HFF-Myc (cell line): ENCODE results near the gene KCNK4.
A peak's percentile ranks its signal among the peaks of the same experiment; 100 is the strongest.

Experiments
- DNase-seq: peaks from one replicate; pipeline ENCODE4 v3.0.0-alpha.2; 2011; ENCODE audit warnings: low read depth; ENCODE audit errors: extremely low read depth
- H3K4me3 ChIP-seq: replicated peaks from 2 replicates; pipeline ENCODE4 v1.5.1; 2011; ENCODE audit warnings: low read depth, mild to moderate bottlenecking, control low read depth, low read length
- TF ChIP-seq, protein P1 (sequence below): IDR thresholded peaks from 2 replicates; pipeline ENCODE4 v1.5.1; 2012; ENCODE audit warnings: mild to moderate bottlenecking, low read depth, low read length, control low read depth; ENCODE audit errors: missing control alignments

Gene KCNK4

DNA sequence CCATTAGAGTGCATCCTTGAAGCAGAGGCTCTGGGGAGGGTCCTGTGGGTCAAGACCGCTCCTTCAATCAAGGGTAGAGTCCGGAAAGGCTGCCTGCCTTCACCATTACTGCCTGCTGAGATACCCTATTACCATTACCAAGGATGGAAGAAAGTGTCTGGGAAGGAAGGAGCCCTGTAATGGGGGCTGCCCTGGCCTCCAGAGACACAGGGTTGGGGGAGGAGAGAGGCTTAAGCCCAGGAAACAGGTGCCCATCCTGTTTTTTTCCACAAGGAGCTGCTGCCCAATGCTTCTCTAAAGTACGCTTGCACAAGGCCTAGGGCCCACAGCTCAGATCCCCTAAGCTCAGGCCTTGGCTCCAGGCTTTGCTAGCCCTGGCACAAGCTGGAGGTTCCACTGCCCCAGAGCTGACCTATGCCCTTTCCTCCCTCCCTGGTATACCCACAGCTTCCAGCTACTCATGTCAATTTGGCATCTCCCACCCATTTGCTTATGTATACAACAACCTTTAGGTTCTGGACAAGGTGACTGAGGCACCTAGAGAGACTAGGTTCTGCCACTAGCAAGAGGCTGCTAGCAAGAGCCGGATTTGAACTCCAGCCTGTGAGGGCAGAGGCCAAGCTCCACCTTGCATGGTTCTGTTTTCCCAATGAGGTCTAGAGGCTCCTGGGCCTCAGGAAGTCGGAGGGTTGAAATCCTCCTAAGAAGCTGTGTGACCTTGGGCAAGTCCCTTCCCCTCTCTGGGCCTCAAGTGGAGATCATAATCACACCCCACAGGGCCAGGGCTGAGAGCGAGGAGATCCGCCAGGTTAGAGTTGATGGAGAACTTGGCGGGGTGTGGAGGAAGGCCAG lies 41.3 kb upstream of the KCNK4 start:
- no peak overlapping the region for H3K4me3 ChIP-seq
- TF ChIP-seq, protein P1, sequence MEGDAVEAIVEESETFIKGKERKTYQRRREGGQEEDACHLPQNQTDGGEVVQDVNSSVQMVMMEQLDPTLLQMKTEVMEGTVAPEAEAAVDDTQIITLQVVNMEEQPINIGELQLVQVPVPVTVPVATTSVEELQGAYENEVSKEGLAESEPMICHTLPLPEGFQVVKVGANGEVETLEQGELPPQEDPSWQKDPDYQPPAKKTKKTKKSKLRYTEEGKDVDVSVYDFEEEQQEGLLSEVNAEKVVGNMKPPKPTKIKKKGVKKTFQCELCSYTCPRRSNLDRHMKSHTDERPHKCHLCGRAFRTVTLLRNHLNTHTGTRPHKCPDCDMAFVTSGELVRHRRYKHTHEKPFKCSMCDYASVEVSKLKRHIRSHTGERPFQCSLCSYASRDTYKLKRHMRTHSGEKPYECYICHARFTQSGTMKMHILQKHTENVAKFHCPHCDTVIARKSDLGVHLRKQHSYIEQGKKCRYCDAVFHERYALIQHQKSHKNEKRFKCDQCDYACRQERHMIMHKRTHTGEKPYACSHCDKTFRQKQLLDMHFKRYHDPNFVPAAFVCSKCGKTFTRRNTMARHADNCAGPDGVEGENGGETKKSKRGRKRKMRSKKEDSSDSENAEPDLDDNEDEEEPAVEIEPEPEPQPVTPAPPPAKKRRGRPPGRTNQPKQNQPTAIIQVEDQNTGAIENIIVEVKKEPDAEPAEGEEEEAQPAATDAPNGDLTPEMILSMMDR: no peak
- no peak for DNase-seq

DNA sequence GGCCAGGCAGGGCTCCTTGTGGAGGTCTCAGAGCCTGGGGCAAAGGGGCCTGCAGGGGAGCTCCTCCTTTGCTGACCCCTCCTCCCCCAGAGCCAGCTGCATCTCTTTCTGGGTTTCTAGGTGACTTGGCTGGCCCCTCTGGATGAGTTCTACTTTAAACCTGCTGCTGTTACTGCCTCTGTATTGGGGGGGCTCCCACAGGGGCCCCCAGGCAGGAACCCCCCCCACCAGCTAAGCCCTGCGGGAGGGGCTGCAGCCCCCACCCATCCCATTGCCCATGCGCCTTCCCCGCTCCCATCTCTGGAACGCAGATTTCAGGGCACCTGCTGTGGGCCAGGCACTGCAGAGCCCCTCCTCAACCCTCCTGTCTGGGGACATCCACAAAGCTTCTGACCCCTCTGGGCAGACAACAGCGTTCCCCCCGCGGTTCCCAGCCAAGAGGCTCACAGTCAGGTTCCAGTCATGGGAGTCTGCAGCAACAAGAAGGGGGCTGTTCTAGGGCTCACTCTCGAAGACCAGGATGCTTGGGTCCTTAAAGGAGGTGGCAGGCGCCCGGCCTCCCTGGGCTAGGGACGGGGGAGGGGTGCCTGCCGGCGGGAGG lies 40.6 kb upstream of the KCNK4 start:
- TF ChIP-seq, protein P1: no peak
- peak overlapping the region; percentile 49 for H3K4me3 ChIP-seq
- no peak for DNase-seq

DNA sequence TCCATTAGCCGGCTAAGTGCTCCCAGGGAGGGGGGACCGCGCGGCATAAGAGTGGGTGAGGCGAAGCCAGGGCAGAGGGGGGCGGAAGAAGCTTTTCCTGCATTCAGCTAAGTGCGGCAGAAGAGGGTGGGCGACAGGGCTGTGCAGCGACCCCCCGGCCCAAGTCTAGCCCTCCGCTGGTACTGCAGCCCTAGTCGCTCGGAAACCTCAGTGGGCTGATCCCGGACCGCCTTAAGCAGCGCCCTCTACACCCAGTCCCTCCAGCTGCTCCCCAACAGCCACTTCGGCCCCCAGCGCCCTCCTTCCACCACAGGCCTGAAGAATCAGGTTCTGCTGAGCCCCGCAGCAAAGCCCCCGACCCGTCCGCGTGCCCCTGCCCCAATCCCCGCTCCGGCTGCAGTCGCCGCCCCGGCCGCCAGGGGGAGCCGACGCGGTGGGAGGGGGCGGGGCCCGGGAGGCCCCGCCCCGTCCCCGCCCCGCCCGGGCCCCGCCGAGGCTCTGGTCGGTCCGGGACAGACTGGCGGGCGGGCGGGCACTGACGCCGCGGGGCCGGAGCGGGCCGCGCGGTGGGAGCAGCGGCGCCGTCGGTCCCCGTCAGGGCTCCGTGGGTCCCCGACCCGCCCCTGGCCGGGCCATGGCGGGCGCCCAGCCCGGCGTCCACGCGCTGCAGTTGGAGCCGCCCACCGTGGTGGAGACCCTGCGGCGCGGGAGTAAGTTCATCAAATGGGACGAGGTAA lies 39.9 kb upstream of the KCNK4 start, which contains the start of gene PLCB3:
Gene PLCB3 (plus strand): TSS at position 515 of the 737 bp plus-strand sequence. CDS start 120 bp downstream, at position 635.
- TF ChIP-seq, protein P1: peak; percentile 52
- peak within 1 kb of the TSS; percentile 84 for H3K4me3 ChIP-seq
- DNase-seq: no peak

DNA sequence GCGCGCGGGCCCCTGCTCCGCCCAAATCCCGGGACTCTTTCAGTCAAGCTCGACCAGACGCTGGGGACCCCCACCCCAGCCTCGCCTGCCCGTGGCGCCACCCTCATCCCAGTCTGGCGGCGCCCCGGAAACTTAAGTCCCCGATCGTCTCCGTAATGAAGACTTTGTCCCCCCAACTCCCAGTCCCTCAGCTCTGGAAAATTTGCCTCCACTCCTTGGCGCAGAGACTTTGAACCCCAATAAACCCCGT lies 39.4 kb upstream of the KCNK4 start:
- no peak for DNase-seq
- peak overlapping the region; percentile 84 for H3K4me3 ChIP-seq
- TF ChIP-seq, protein P1: no peak

DNA sequence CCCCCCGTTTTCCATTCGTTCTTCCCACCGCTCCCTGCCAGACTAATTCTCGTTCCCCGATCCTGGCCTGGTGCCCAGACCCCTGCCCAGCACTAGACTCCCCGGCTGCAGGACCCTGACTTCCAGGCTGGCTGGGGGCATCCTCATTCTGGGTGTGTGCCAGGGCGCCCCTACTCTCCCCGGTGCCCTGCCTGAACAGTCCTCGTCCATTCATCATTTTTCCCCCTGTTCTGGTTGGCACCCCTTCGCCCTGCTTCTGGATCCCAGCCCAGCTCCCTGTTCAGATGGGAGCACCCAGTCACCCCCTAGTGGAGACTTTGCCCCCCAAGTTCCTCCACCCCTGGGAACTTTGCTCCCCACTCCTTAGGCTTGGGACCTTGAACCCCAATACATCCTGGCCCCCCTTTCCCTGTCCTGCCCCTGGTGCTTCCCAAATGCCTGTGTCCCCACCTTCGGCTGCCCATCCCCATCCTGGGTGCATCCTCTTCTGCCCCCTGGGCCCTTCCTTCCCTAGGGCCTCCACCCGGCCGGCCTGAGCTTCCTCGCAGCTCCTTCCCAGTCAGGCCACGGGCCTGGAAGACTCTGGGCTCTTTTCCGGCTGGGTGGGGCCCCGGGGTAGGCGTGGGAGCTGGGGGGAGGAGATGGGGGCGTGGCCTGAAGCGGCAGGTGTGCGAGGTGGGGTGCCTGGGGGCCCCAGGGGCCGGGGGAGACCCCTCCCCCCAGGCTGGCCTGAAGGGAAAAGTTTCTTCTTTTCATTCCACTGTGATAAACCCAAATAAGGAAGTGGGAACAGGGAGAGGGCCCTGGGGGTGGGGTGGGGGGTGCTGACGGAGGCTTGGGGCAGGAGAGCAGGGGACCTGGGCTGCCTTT lies 38.9 kb upstream of the KCNK4 start:
- no peak for DNase-seq
- peak overlapping the region; percentile 84 for H3K4me3 ChIP-seq
- TF ChIP-seq, protein P1: peak; percentile 58

DNA sequence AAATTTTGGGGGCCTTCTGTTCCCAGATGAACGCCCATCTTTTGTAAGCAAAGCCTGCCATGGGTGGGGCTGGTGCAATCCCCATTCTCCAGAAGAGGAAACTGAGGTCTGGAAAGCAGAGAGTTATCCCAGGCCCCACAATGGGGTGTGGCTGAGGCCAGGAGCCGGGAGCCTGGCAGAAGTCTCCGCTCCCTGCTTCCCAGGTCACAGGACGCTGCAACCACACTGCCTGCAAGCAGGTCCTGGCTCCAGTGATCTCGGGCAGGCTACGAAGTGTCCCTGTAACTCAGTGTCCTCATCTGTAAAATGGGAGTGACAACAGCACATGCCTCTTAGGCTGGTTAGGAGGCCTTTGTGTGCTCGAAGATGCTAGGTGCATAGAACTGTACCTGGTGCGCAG lies 38.1 kb upstream of the KCNK4 start:
- TF ChIP-seq, protein P1: no peak
- H3K4me3 ChIP-seq: peak overlapping the region; percentile 84

More for the DNA sequence above, 38.1 kb upstream of the KCNK4 start:
- DNase-seq: no peak
